Activated CD8-positive, alpha-beta memory T cell treated with anti-CD3 and anti-CD28 coated beads for 4 hours (primary cell): ENCODE measurements around the gene C1orf232.

Source experiments
- DNase-seq, 2 donors: peaks; one replicate each; pipeline ENCODE4 v3.0.0-alpha.2; 2020; ENCODE audit warnings: low read depth in 2 of 2

The C1orf232 gene

DNA sequence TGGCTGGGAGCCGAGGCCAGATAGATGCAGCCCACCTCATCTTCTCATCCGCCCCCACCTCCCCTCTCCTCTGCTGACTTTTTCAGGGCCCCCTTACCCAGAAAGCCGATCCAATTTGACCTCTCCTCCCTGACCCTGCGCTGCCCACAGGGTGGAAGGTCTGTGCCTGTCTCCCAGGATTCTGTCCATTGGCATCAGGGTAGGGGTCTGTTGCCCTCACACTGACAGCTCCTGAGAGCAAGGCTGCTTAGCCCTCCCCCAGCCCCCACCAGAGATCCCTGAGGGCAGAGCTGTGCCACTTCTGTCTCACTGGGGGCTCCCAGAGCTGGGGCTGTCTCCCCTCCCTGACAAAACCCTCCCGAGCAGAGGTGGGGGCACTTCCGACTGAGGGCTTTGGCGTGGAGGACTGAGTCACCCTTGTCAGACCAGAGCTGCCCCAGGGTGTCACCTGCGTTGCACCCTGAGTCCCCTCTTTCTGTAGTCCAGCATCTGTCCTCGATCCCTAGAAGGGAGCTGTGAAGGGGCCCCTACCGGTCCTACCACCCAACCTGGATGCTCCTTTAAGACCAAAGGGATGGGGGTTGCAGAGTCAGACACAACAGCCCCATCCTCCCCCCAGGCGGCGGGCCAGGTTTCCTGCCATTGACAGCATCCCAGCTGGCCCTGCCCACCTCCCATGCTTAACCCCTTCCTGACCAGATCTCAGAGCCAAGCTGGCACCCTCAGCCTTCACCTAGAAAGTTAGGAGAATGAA, 12.3 kb downstream of the C1orf232 start:
- no peak for DNase-seq

- no peak for DNase-seq
Measured at GRCh38 chr1:26155370-26156284, 13.1 kb downstream of the C1orf232 start.

DNA sequence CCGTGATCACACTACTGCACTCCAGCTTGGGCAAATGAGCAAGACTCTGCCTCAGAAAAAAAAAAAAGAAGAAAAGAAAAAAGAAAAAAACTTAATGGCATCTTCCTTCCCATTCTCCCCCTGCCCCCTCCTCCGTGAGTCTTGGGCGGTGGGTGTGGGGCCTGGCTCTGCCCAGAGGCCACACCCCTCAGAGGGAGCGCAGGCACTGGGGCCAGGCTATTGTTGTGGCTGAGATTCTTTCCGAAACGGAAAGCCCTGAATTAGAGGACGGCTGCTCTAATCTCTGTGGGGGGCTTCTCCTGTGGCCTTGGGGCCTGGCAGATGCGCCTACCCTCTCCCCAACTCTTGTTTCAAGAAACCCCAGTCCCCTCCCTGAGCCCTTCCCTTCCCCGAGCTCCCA, 14.0 kb downstream of the C1orf232 start:
- no peak for DNase-seq

DNA sequence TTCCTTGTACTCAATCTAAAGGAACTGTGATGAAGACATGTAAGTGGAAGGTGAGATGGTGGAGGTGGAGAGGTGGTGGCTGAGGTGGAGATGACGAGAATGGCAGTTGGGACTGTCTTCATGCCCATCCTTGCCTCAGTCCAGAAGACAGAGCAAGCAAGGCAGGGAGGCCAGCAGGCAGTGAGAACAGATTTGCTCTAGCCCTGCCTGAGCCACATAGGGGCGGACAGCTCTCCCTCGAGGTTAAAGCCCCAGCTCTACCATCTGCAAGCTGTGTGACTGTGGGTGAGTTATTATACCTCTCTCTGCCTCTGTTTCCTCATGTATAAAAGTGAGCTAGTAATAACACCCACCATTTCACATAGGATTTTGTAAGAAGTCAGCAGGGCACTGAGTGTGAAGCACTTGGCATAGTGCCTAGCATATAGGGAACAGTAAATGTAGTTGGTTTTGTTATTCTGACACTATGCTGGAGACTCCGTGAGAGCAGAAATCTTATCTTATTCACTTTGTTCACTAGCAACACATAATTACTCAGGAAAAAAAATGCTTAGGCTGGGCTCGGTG, 14.7 kb downstream of the C1orf232 start:
- no peak for DNase-seq

DNA sequence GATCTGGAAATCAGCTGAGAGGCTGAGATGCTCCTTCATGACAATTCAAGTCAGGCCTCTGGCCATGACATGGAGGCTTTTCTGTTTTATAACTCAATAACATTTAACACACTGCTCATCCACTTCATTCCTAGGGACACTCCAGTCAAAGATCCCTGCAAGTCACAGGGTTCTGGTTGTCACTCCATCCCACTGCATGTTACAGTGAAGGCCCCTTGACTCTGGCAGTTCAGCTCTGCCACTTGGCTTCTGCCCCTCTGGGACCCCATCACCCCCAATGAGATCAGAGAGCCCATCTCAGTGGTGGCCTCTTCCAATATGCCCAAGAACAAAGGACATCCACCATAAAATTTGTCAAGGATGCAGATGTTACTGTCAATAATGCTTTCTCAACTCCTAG, 19.9 kb downstream of the C1orf232 start:
- DNase-seq: no peak

DNA sequence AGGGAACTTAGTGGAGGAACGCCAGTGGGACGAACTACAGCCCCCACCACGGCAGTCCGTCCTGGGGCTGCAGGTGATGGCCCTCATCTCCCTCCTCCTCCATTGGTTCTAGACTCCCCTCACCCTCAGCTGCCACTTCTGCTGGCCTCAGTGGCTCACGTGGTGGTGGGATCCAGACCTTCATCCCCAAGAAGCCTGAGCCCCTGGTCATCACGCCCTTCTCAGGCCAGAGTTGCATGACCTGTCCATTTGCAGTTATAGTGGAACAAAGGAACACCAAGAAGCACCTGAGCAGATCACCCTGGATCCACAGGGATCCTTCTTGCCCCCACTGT, 22.8 kb downstream of the C1orf232 start:
- no peak for DNase-seq

DNA sequence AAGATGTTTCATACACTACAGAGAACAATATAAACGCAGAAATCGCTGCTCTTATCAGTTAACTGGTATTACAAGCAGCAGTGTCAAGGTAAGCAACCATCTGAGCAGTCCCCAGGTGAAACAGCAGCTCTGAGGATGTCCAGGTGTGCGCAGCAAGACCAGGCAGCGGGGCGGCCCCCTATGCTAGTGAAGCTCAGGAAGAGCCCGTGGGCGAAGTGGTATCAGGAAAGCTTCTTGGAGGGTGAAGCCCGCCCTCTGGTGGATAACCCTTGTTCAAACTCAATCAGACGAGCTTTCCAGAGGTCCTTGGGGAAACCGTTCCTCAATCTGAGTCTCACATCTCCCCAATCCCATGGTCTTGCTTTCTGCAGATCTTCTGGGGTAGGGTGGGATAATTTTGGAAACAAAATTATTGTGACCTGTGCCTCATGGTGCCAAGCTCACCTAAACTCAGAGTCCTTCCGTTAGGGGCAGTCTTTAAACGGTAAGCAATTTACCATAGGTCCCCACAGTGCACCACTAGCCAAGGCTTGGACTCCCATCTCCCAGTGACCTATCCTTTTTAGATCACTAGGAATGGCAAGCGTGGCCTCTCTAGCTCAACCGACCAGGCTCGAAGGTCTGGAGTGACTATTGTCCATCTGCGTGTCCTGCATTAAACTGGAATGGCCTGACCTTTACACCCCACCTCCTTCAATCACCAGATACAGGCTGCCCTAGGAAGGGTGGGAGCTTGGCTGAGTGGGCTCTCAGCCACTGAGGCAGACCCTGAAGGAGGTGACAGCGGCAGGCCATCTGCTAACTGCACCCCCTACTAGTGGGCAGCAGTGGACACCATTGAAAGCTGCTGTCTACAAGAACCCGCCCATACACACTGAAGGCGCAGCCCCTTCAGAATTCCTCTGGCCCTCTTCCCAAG, 23.5 kb downstream of the C1orf232 start:
- peak; percentile 55 to 63 for DNase-seq

GRCh38 chr1:26142159-26142558, 26.6 kb downstream of the C1orf232 start:
- no peak for DNase-seq

DNA sequence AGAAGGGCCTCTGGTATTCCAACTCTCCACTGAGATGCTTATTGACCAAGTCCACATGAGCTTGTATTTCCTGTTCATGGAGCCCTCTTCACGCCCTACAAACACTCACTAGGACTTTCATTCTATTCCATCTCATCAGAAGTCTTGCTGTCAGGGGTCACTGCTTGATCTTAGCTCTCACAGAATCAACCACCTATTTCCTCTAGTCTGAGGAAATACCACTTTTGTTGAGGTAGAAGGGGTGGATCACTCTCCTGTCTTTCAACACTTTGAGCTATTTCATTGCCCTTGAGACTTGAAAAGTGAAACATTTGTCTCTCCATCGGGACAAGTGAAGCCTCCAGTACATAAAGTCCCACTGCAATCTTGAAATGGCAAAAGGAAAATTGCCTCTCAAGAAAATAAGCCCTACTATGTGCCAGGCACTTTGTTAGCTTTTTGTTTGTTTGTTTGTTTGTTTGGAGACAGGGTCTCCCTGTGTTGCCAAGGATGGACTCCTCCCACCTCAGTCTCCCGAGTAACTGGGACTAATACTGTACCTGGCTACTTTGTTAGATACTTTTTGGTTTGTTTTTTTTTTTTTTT, 29.7 kb downstream of the C1orf232 start:
- DNase-seq: no peak

GRCh38 chr1:26134466-26134865, 34.3 kb downstream of the C1orf232 start:
- no peak for DNase-seq

- no peak for DNase-seq
Measured at GRCh38 chr1:26132834-26133167, 36.0 kb downstream of the C1orf232 start.

DNA sequence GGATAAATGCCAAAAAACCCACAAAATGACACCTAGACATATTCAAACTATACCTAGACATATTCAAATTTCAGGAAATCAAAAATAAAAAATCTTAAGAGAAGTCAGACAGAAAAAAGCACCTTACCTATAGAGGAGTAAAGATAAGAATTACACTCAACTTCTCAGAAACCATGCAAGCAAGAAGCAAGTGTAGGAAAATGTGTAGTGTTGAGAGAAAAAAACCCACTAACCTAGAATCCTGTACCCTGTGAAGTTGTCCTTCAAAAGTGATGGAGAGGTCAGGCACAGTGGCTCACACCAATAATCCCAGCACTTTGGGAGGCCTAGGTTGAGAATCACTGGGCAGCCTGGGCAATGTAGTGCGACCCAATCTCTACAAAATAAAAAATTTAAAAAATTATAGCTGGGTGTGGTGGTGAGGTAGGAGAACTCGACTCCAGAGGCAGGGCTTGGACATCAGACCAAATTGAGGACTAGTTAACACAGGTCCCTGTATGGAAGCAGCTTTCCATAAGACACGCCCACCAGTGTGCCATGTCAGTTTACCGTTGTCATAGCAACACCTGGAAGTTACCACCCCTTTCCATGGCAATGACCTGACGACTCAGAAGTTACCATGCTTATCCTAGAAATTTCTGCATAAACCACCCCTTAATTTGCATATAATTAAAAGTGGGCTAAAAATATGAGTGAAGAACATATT, 36.5 kb downstream of the C1orf232 start:
- no peak for DNase-seq

- DNase-seq: no peak
Measured at GRCh38 chr1:26130695-26131094, 38.1 kb downstream of the C1orf232 start.

GRCh38 chr1:26129778-26130177, 39.0 kb downstream of the C1orf232 start:
- DNase-seq: no peak

- DNase-seq: no peak
Measured at GRCh38 chr1:26127235-26128163, 41.3 kb downstream of the C1orf232 start.

DNA sequence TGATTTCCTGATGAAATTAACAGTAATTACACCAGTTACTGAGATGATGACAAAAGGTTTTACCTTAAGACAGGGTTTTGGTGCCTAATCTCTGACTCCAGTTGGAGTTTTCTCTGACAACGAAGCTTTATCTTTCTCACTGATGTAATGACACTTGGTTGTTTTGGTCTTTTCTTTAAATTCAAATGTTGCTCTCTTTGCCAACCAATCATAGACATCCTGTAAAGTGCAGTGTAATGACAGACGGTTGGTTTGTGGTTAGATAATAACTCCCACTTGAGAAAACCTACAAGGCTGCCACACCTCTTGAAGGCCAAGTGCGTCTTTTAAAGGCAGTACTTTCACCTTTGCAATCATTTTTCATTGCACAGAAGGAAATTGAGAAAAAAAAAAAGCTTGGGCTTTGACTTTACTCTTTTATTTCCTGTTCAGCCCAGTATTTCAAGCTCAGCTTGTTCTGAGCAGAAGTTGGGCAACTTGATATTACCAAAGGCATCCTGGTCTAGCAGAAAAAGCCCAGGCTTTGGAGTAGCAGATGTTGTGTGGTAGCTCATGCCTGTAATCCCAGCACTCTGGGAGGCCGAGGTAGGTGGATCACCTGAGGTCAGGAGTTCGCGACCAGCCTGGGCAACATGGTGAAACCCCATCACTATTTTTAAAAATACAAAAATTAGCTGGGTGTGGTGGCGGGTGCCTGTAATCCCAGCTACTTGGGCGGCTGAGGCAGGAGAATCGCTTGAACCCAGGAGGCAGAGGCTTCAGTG, 42.3 kb downstream of the C1orf232 start:
- DNase-seq: peak; percentile 21 to 41

- DNase-seq: no peak
Measured at GRCh38 chr1:26125946-26126320, 42.8 kb downstream of the C1orf232 start.

DNA sequence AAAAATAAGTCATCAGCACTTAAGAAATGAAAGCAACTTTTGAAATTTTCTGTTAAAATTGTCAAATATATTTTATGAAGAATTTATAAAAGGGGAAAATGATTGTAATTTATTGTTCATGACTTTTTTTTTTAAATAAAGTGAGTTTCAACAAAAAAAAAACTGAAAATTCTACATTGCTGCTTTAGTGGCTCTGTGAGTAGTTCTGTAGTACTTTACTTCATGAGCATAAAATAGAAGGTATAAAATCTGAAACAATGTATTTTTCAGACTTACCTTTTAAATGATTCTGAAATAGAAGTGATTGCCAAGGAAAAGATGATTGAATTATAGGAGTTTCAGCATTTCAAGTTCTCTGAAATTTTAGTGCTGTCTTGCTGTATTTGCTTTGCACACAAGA, 43.4 kb downstream of the C1orf232 start:
- DNase-seq: no peak
